GM12878 (cell line): Measurements from ENCODE around the gene FBXW8. TPM values are rescaled to one million over a fixed set of nuclear protein-coding genes. Genes with fewer than 3 reads are reported as not detected.

Experiments used
- ATAC-seq: fragments of 200-7000 bp; cut with Tn5 transposase; 3 replicates; pipeline ENCODE4 v1.9.1; 2020; ENCODE audit warnings: mild to moderate bottlenecking, moderate library complexity
- BruUV-seq: library from RNA; stranded (reverse); fragments of 400-500 nt; replicated peaks from 2 replicates; lab custom pipeline; 2021; lab: Mats Ljungman, UMichigan
- CTCF ChIA-PET: fragments of 300-600 bp; sonication (Branson Sonifier 250); formaldehyde crosslinking; extraction: SDS; loops from one replicate; lab custom pipeline; 2021; ENCODE audit warnings: inconsistent platforms; lab: Yijun Ruan, JAX
- POLR2A ChIA-PET: fragments of 350-600 bp; formaldehyde crosslinking; extraction: SDS; loops from one replicate; lab custom pipeline; 2021; ENCODE audit warnings: inconsistent platforms; lab: Charles Lee
- RAD21 ChIA-PET: fragments of 300-600 bp; sonication (Branson Sonifier 250); formaldehyde crosslinking; loops from one replicate; lab custom pipeline; 2023; ENCODE audit warnings: antibody characterized with exemption; ENCODE audit not compliant: unreplicated experiment; lab: Charles Lee
- SMC1A ChIA-PET: fragments of 300-600 bp; sonication (Branson Sonifier 250); formaldehyde crosslinking; loops from one replicate; lab custom pipeline; 2023; ENCODE audit not compliant: unreplicated experiment, uncharacterized antibody; lab: Charles Lee
- DNase-seq: peaks from one replicate; pipeline ENCODE4 v3.0.0-alpha.2; 2011; ENCODE audit warnings: low read depth, low spot score
- FAIRE-seq: peaks from 3 replicates; lab custom pipeline; 2011; peaks lifted over from hg19 to GRCh38; lab: Jason Lieb, UNC
- H2AFZ ChIP-seq: 2 replicates; pipeline ENCODE4 v1.6.0; 2011; ENCODE audit warnings: low read depth, low read length, control low read depth; ENCODE audit not compliant: control insufficient read depth
- H3K27ac ChIP-seq: 2 replicates; pipeline ENCODE4 v1.5.1; 2011; ENCODE audit warnings: control low read depth; ENCODE audit not compliant: control insufficient read depth, insufficient read depth
- H3K27me3 ChIP-seq, 2 experiments: replicated peaks in 1 of 2; 2 replicates each; pipeline versions ENCODE4 v1.6.0 to v1.6.1; 2011; ENCODE audit warnings: low read length in 1 of 2; ENCODE audit not compliant: control insufficient read depth in 2 of 2, insufficient read depth in 2 of 2
- H3K36me3 ChIP-seq, 2 experiments: 2 replicates each; pipeline ENCODE4 v1.5.1; 2011; ENCODE audit warnings: low read length in 1 of 2; ENCODE audit not compliant: control insufficient read depth in 2 of 2, insufficient read depth in 2 of 2
- H3K4me1 ChIP-seq: 2 replicates; pipeline ENCODE4 v1.6.1; 2011; ENCODE audit warnings: mild to moderate bottlenecking, low read length, moderate library complexity, mixed read lengths; ENCODE audit not compliant: control insufficient read depth, insufficient read depth
- H3K4me2 ChIP-seq: 2 replicates; pipeline ENCODE4 v1.6.0; 2011; ENCODE audit warnings: control low read depth; ENCODE audit not compliant: control insufficient read depth, insufficient read depth
- H3K4me3 ChIP-seq: fragments of 200-600 bp; sonication (generic); 2 replicates; pipeline ENCODE4 v1.5.1; 2016
- H3K79me2 ChIP-seq: 2 replicates; pipeline ENCODE4 v1.6.0; 2011; ENCODE audit warnings: low read length; ENCODE audit not compliant: control insufficient read depth, insufficient read depth
- H3K9ac ChIP-seq: 2 replicates; pipeline ENCODE4 v1.8.0; 2011; ENCODE audit warnings: low read length, control low read depth, mixed read lengths; ENCODE audit not compliant: control insufficient read depth, insufficient read depth
- H3K9me3 ChIP-seq: replicated peaks from 3 replicates; pipeline ENCODE4 v1.5.1; 2011; ENCODE audit warnings: mild to moderate bottlenecking, low read length; ENCODE audit not compliant: control insufficient read depth, insufficient read depth
- H4K20me1 ChIP-seq: 2 replicates; pipeline ENCODE4 v1.6.0; 2011; ENCODE audit not compliant: control insufficient read depth, insufficient read depth
- BCL11A ChIP-seq: IDR thresholded peaks from 2 replicates; pipeline ENCODE4 v1.6.1; 2011; ENCODE audit warnings: low read depth, low read length
- TARDBP ChIP-seq: IDR thresholded peaks from 2 replicates; pipeline ENCODE4 v1.6.1; 2016; ENCODE audit warnings: borderline replicate concordance
- TBL1XR1 ChIP-seq: IDR thresholded peaks from 2 replicates; pipeline ENCODE4 v1.6.1; 2012; ENCODE audit warnings: low read depth, low read length, improper control_type of control experiment
- WGBS: methylation state at CpG from one replicate; pipeline ENCODE4 v1.1.6; 2016; ENCODE audit warnings: low lambda C conversion rate; ENCODE audit not compliant: insufficient replicate concordance, insufficient coverage; ENCODE audit errors: missing lambda C conversion rate; 5-methylcytosine and 5-hydroxymethylcytosine counted together
- in situ Hi-C: fragments of 300-500 bp; cut with MboI; formaldehyde crosslinking; loops from 9 replicates; pipeline ENCODE4 v1.14.3; 2018; ENCODE audit warnings: mixed read lengths
- intact Hi-C: fragments of 100-400 bp; cut with micrococcal nuclease; formaldehyde crosslinking; loops from one replicate; pipeline ENCODE4 v1.14.2; 2022; ENCODE audit not compliant: unreplicated experiment
- polyA plus RNA-seq, 11 experiments: library from polyadenylated mRNA; depleted of rRNA in 4 of 11; unstranded in 6 of 11; stranded (reverse) in 5 of 11; fragments of >200 nt; fragmentation: Nextera tagmentation in 4 of 11; fragmentation: Illumina TruSeq in 1 of 11; extraction: Ambion mirVana in 4 of 11; extraction: Trizol in 1 of 11; gene quantifications; 1 replicate in 1 of 11; 2 replicates in 10 of 11; pipeline versions ENCODE4 v1.2.1 to v1.2.3, GENCODE V29; 2011 to 2016; ENCODE audit warnings: inconsistent platforms in 2 of 11, missing spikeins in 2 of 11, low read depth in 1 of 11
- total RNA-seq, 4 experiments: library from RNA; depleted of rRNA in 3 of 4; stranded (reverse); fragments of >200 nt in 3 of 4; fragmentation: Illumina TruSeq in 1 of 4; extraction: Trizol in 1 of 4; gene quantifications; 2 replicates each; pipeline versions ENCODE4 v1.2.1 to v1.2.3, GENCODE V29; 2013 to 2021
- TF ChIP-seq, protein P1 (sequence below): fragments of 450-650 bp; formaldehyde crosslinking; IDR thresholded peaks from 2 replicates; pipeline ENCODE4 v1.4.0; 2020; ENCODE audit warnings: mild to moderate bottlenecking, moderate library complexity

FBXW8 gene
- total and polyA plus RNA-seq, 10 of the 15 experiments (the other 5 are each of a cell fraction or from before 2014, with no cell fraction given): 0.49 to 7.5 (median 4.4) TPM

DNA sequence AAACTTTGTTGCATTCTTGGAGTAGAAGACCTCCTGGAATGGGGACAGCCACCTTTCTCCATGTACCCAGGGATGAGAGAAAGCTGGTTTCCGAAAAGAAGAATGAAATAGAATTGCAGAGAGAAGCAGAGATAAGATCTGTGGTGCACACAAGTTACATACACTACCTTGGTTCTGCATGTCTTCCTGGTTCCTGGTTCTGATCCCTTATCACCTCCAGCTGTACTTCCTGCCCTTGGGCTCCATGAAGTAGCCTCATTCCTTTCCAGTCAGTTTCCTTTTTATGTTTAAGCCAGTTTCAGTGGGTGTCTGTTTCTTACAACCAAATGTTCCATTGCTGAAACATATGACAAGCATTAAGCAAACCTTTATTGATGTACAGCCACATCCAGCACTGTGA lies 69.3 kb downstream of the FBXW8 start:
- no peak overlapping the region for H3K4me2 ChIP-seq
- H4K20me1 ChIP-seq: no peaks in the 10 kb centered on the region
- H3K27ac ChIP-seq: no peak overlapping the region
- H3K36me3 ChIP-seq: no peaks in the 10 kb centered on the region
- no peaks in the 10 kb centered on the region for H3K27me3 ChIP-seq
- no peak overlapping the region for H3K9ac ChIP-seq
- no peak overlapping the region for H3K4me3 ChIP-seq
- POLR2A ChIA-PET: interaction anchor here (0.6 kb wide), 1 partner anchor 69 kb away, joined by 9 read pairs; no protein-coding TSS in a partner anchor
- RAD21 ChIA-PET: no interaction called here
- CTCF ChIA-PET: interaction anchor here (1.0 kb wide), 1 partner anchor 870 kb away, joined by 3 read pairs; no protein-coding TSS in a partner anchor
- peaks cover 7% of the 10 kb centered on the region; the same call in 1 of the 2 replicates for H3K4me1 ChIP-seq
- no peak overlapping the region for H2AFZ ChIP-seq
- H3K9me3 ChIP-seq: no peaks in the 10 kb centered on the region; the same call in 2 of the 3 replicates
- intact Hi-C loops: no loop called here
- no peaks in the 10 kb centered on the region for H3K79me2 ChIP-seq
- DNase-seq (no peak), FAIRE-seq (no peak), ATAC-seq (no peak)
- WGBS: 100% methylated on average over 1 of the region's 1 CpG
- in situ Hi-C loops: no loop called here
- no peak for TF ChIP-seq TBL1XR1
- no peak for TF ChIP-seq TARDBP
- TF ChIP-seq, protein P1, sequence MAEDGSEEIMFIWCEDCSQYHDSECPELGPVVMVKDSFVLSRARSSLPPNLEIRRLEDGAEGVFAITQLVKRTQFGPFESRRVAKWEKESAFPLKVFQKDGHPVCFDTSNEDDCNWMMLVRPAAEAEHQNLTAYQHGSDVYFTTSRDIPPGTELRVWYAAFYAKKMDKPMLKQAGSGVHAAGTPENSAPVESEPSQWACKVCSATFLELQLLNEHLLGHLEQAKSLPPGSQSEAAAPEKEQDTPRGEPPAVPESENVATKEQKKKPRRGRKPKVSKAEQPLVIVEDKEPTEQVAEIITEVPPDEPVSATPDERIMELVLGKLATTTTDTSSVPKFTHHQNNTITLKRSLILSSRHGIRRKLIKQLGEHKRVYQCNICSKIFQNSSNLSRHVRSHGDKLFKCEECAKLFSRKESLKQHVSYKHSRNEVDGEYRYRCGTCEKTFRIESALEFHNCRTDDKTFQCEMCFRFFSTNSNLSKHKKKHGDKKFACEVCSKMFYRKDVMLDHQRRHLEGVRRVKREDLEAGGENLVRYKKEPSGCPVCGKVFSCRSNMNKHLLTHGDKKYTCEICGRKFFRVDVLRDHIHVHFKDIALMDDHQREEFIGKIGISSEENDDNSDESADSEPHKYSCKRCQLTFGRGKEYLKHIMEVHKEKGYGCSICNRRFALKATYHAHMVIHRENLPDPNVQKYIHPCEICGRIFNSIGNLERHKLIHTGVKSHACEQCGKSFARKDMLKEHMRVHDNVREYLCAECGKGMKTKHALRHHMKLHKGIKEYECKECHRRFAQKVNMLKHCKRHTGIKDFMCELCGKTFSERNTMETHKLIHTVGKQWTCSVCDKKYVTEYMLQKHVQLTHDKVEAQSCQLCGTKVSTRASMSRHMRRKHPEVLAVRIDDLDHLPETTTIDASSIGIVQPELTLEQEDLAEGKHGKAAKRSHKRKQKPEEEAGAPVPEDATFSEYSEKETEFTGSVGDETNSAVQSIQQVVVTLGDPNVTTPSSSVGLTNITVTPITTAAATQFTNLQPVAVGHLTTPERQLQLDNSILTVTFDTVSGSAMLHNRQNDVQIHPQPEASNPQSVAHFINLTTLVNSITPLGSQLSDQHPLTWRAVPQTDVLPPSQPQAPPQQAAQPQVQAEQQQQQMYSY (CRISPR knock-in tag): no peak
- TF ChIP-seq BCL11A: no peak
- SMC1A ChIA-PET: interaction anchor here (1.0 kb wide), 1 partner anchor 11 kb away, joined by 3 read pairs; no protein-coding TSS in a partner anchor
- no TSS peak for BruUV-seq
